Fibroblast of lung (primary cell): Measurements from ENCODE around the gene SPO11.

Experiments
- CTCF ChIP-seq, 2 donors: IDR thresholded peaks in 1 of 2; conservative IDR thresholded peaks in 1 of 2; 1 replicate in 1 of 2; 2 replicates in 1 of 2; pipeline ENCODE4 v1.5.1; 2011 to 2012; ENCODE audit warnings: low read length in 2 of 2, control low read depth in 1 of 2, inconsistent platforms in 1 of 2, low read depth in 1 of 2, mild to moderate bottlenecking in 1 of 2
- EZH2 ChIP-seq: IDR thresholded peaks from 2 replicates; pipeline ENCODE4 v1.5.1; 2012; ENCODE audit warnings: low read length, control low read depth, mild to moderate bottlenecking; ENCODE audit errors: missing control alignments

GRCh38 chr20:57342829-57343228 is 13.2 kb downstream of the SPO11 start:
- no peak for TF ChIP-seq CTCF (conservative IDR thresholded peaks at IDR 0.05 in 1 of 2, IDR thresholded peaks at IDR 0.05 in 1 of 2; ENCODE audit: low read depth in 1 of 2, low read length in 2 of 2)
- no peak for TF ChIP-seq EZH2
